Astrocyte of the spinal cord (primary cell): Measurements from ENCODE around the gene PBX1.

Source experiments
- DNase-seq: peaks from one replicate; pipeline ENCODE4 v3.0.0; 2011; ENCODE audit warnings: low read depth, low spot score
- H3K4me3 ChIP-seq: 2 replicates; pipeline ENCODE4 v1.5.1; 2011; ENCODE audit warnings: low read depth, mild to moderate bottlenecking, low read length, moderate library complexity
- in situ Hi-C: cut with HindIII; loops from 2 replicates; pipeline ENCODE4 v1.10.0; 2017; ENCODE audit warnings: low sequenced_read_pairs
- TF ChIP-seq, protein P1 (sequence below): IDR thresholded peaks from 2 replicates; pipeline ENCODE4 v1.5.1; 2012; ENCODE audit warnings: low read depth, mild to moderate bottlenecking, low read length, inconsistent platforms

The PBX1 gene

DNA sequence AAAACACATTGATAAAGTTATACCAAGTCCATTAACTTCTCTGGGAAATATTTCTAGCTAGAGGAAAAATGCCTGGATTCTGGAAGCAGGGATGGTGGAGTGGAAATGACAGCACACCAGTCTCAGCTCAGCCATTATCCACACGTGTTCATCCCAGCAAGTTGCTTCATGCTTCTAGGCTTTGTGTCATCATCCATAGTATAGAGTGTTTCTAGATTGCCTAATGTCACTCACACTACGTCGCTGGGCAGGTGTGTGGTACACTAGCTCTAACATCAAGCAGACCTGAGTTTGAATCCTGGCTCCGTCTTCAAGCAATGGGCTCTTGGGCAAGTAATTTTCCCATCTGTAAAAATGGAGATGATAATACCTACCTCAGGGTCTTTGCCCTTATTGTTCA is 326.3 kb downstream of the PBX1 start:
- in situ Hi-C loops = no loop called here
- no peak overlapping the region for H3K4me3 ChIP-seq
- no peak for DNase-seq
- TF ChIP-seq, protein P1, sequence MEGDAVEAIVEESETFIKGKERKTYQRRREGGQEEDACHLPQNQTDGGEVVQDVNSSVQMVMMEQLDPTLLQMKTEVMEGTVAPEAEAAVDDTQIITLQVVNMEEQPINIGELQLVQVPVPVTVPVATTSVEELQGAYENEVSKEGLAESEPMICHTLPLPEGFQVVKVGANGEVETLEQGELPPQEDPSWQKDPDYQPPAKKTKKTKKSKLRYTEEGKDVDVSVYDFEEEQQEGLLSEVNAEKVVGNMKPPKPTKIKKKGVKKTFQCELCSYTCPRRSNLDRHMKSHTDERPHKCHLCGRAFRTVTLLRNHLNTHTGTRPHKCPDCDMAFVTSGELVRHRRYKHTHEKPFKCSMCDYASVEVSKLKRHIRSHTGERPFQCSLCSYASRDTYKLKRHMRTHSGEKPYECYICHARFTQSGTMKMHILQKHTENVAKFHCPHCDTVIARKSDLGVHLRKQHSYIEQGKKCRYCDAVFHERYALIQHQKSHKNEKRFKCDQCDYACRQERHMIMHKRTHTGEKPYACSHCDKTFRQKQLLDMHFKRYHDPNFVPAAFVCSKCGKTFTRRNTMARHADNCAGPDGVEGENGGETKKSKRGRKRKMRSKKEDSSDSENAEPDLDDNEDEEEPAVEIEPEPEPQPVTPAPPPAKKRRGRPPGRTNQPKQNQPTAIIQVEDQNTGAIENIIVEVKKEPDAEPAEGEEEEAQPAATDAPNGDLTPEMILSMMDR = no peak

DNA sequence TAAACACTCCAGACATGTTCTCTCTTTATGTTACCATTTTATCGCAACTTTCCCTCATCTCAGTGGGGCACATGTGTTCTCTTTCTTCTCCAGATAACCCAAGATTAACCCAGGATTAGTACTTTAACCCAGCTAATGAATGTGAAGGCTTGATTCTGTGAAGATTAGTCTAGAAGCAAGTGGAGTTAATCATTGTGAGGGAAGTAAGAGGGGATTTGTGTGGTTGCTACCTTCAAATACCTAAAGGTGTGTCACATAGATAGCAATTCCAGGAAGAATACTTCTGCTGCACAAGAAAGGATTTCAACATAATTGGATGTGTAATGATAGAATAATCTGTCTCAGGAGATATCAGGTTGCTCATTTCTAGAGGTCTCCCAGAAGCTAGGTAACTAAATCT is 327.1 kb downstream of the PBX1 start:
- in situ Hi-C loops = no loop called here
- H3K4me3 ChIP-seq = no peak overlapping the region
- no peak for DNase-seq
- TF ChIP-seq, protein P1 = no peak

DNA sequence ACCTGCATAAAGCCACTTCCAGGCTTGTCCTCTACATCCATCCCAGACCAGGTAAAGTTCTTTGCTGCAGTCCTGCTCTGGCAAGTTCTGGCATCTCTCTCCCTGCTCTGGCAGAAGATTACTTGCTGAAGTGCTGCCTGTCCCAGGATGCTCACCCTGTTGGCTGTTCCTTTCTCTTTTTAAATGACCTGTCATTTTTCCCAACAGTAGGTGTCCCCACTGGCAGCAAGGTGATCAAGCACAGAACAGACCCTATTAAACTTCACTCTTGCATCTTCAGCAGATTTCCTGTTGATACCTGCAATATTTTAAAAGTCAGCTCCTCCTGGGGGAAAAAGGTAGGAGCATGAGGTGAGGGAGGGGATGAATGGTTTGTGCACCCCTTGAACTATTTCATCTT is 332.6 kb downstream of the PBX1 start:
- TF ChIP-seq, protein P1 = no peak
- in situ Hi-C loops = no loop called here
- H3K4me3 ChIP-seq = no peak overlapping the region
- no peak for DNase-seq

DNA sequence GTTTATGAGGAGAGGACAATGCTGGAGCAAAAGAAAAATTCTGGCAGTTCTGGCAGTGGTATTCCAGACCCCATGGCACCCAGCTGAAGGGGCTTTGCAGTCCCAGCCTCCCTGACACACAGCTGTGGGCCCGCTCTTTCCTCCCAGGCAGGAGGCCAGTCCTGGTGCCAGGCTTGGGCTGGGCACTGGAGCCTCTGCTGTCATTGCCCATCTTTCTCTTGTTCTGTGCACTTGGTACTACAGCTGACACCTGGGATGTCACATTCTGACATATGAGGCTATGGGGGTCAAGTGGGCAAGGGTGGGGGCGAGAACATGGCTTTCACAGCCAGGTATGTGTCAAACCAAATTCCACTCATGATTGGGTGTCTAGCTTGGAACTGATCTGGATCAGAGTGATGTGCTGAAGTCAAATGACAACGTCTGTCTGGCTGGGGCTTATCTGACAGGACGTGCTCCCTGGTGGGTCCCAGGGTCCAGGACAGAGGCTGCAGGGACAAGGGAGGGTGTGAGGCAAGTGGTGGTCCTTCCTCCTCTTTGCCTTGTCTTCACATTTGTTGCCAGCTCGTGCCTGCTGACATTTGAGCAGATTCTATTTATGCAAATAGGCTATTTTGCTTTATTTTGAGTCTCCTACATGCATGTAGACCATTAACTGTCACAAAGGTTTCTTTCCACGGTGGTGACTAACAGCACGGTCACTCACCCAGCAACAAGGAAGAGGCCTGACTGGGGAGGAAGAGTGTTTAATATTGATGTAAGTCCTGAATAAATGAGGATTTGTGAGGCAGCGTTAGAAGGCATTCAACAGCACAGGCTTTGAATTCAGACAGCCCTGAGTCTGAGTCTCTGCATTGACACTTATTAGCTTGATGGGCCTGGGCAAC is 336.3 kb downstream of the PBX1 start:
- TF ChIP-seq, protein P1 = no peak
- H3K4me3 ChIP-seq = no peak overlapping the region
- DNase-seq = no peak
- in situ Hi-C loops = no loop called here

DNA sequence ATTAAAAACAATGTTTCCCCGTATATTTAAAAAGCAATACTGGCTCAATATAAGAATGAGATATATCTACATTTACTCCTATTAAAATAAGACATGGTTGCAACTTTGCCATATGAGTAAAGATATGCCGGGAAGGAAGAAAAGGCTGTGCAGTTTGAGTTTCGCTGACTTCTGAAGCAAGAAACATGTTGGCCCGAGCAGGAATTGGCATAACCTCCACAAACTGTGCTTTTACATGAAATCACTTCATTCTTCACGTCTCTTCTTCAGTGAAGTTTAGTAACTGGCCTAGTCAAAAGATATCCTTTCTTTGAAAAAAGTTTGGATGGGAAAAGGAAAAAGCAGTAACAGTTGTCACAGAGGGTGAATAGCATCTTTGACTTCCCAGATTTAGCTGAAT is 342.0 kb downstream of the PBX1 start:
- in situ Hi-C loops = no loop called here
- no peak overlapping the region for H3K4me3 ChIP-seq
- TF ChIP-seq, protein P1 = no peak
- no peak for DNase-seq
